ENCODE data around the gene PIP5K1C.

PIP5K1C gene, protein sequence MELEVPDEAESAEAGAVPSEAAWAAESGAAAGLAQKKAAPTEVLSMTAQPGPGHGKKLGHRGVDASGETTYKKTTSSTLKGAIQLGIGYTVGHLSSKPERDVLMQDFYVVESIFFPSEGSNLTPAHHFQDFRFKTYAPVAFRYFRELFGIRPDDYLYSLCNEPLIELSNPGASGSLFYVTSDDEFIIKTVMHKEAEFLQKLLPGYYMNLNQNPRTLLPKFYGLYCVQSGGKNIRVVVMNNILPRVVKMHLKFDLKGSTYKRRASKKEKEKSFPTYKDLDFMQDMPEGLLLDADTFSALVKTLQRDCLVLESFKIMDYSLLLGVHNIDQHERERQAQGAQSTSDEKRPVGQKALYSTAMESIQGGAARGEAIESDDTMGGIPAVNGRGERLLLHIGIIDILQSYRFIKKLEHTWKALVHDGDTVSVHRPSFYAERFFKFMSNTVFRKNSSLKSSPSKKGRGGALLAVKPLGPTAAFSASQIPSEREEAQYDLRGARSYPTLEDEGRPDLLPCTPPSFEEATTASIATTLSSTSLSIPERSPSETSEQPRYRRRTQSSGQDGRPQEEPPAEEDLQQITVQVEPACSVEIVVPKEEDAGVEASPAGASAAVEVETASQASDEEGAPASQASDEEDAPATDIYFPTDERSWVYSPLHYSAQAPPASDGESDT

DNA sequence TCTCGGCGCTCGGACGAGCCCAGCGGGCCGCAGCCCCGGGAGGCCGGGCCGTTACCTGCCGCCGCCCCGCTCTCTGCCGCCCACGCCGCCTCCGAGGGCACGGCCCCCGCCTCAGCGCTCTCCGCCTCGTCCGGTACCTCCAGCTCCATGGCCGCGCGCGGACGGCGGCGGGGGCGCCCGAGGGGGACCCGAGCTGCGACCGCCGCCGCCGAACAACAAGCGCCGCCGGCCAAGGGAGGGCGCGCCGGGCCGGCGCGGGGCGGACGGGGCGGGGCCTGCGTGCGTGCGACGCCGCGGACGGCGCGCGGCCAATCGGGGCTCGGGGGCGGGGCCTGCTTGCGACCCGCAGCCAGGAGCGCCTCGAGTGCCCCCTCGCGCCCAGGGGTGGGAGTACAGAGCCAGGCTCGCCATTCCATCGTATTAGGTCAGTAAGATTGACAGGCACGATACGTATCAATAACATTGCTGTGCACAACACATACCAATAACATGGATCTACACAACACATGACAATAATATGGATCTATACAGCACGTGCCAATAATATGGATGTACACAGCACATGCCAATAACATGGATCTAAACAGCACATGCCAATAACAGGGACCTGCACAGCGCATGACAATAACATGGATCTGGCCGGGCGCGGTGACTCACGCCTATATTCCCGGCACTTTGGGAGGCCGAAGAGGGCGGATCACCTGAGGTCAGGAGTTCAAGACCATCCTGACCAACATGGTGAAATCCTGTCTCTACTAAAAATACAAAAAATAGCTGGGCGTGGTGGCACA, at the start of gene PIP5K1C:
Gene PIP5K1C, minus strand, starts transcription at position 227 of the 791 bp plus-strand sequence. Its CDS starts 78 bp downstream, at position 149.
- H3K4me3 ChIP-seq (ENCODE audit: low read depth, low read length): peak within 1 kb of the TSS; percentile 80
- peak within 1 kb of the TSS; percentile 68 for H3K27ac ChIP-seq
- TF ChIP-seq, protein P1, sequence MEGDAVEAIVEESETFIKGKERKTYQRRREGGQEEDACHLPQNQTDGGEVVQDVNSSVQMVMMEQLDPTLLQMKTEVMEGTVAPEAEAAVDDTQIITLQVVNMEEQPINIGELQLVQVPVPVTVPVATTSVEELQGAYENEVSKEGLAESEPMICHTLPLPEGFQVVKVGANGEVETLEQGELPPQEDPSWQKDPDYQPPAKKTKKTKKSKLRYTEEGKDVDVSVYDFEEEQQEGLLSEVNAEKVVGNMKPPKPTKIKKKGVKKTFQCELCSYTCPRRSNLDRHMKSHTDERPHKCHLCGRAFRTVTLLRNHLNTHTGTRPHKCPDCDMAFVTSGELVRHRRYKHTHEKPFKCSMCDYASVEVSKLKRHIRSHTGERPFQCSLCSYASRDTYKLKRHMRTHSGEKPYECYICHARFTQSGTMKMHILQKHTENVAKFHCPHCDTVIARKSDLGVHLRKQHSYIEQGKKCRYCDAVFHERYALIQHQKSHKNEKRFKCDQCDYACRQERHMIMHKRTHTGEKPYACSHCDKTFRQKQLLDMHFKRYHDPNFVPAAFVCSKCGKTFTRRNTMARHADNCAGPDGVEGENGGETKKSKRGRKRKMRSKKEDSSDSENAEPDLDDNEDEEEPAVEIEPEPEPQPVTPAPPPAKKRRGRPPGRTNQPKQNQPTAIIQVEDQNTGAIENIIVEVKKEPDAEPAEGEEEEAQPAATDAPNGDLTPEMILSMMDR (IDR thresholded peaks at IDR 0.05; ENCODE audit: low read depth, low read length, missing control alignments): peak; percentile 76
- in situ Hi-C loops (cut with HindIII; ENCODE audit: low pct_ligation_motif_present, low sequenced_read_pairs): no loop called here
- no peaks in the 10 kb centered on the region for H3K27me3 ChIP-seq (replicated peaks)
- DNase-seq: peak; percentile 75
- no peaks in the 10 kb centered on the region for H3K36me3 ChIP-seq (replicated peaks)

DNA sequence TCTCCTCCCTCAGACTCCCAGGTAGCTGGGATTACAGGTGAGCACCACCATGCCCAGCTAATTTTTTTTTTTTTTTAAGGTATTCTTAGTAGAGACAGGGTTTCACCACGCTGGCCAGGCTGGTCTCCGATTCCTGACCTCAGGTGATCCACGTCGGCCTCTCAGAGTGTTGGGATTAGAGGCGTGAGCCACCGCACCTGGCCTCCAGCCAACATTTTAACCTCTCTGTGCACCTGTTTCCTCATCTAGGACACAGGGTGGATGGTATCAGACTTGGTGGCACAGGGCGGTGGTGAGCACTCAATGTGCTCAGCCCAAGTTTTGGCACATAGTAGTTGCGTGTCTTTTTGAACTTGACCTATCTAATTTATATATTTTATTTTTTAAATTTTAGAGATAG, 48.7 kb upstream of the PIP5K1C start:
- in situ Hi-C loops (cut with HindIII; ENCODE audit: low pct_ligation_motif_present, low sequenced_read_pairs): no loop called here
- TF ChIP-seq, protein P1 (IDR thresholded peaks at IDR 0.05; ENCODE audit: low read depth, low read length, missing control alignments): no peak
- no peaks in the 10 kb centered on the region for H3K27me3 ChIP-seq (replicated peaks)
- H3K27ac ChIP-seq: no peak overlapping the region
- H3K4me3 ChIP-seq (ENCODE audit: low read depth, low read length): no peak overlapping the region
- peaks cover 19% of the 10 kb centered on the region for H3K36me3 ChIP-seq (replicated peaks)
- DNase-seq: no peak

DNA sequence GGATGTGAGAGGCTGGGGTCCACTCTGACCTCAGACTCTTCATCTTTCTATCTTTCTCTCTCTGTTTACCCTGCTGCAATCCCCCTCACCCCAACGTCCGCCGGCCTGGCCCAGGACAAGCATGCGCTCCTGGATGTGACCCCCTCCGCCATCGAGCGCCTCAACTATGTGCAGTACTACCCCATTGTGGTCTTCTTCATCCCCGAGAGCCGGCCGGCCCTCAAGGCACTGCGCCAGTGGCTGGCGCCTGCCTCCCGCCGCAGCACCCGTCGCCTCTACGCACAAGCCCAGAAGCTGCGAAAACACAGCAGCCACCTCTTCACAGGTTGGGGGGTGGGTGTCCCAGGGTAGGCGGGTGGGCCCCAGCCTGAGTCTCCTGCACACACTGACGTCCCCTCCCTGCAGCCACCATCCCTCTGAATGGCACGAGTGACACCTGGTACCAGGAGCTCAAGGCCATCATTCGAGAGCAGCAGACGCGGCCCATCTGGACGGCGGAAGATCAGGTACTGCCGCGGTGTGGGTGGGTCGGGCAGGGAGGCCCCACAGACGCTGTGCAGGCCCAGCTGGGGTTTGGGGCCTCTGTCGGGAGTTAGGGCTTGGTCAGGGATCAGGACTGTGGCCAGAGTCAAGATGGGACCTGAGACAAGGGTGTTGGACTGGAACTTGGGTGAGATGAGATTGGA, 46.2 kb upstream of the PIP5K1C start:
- H3K4me3 ChIP-seq (ENCODE audit: low read depth, low read length): no peak overlapping the region
- in situ Hi-C loops (cut with HindIII; ENCODE audit: low pct_ligation_motif_present, low sequenced_read_pairs): no loop called here
- no peak for DNase-seq
- TF ChIP-seq, protein P1 (IDR thresholded peaks at IDR 0.05; ENCODE audit: low read depth, low read length, missing control alignments): no peak
- H3K27me3 ChIP-seq (replicated peaks): no peaks in the 10 kb centered on the region
- peaks cover 19% of the 10 kb centered on the region for H3K36me3 ChIP-seq (replicated peaks)
- no peak overlapping the region for H3K27ac ChIP-seq

DNA sequence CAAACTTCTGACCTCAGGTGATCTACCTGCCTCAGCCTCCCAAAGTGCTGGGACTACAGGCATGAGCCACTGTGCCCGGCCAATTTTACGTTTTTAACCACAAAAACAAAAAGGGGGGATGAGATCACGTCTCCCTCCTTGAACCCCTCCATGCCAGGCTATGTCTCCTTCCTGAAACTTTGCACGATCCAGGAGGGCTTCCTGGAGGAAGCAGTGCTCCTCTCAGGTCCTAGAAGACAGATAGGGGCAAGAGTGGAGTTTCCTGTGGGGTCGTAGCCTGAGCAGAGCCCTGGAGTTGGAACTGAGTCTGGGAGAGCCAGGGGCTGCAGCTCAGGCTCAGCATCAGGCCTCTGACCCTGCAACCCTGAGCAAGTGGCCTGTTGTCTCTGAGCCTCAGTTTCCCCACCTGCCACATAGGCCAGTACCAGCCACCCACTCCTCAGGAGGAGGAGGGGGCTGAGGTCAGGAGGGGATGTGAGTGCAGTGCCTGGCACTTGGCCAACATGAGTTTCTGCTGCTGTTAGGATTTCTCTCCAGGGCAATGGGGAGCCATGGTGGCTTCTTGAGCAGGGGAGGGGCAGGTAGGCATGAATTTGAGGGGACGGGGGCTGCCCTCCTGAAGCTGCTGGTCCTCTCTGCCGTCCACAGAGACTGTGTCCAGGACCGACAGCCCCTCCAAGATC, 45.2 kb upstream of the PIP5K1C start:
- Histone ChIP-seq H3K4me3 (ENCODE audit: low read depth, low read length) (no peak overlapping the region), H3K36me3 (replicated peaks) (peaks cover 10% of the 10 kb centered on the region), H3K27me3 (replicated peaks) (no peaks in the 10 kb centered on the region), H3K27ac (no peak overlapping the region)
- in situ Hi-C loops (cut with HindIII; ENCODE audit: low pct_ligation_motif_present, low sequenced_read_pairs): no loop called here
- DNase-seq: no peak
- TF ChIP-seq, protein P1 (IDR thresholded peaks at IDR 0.05; ENCODE audit: low read depth, low read length, missing control alignments): no peak

DNA sequence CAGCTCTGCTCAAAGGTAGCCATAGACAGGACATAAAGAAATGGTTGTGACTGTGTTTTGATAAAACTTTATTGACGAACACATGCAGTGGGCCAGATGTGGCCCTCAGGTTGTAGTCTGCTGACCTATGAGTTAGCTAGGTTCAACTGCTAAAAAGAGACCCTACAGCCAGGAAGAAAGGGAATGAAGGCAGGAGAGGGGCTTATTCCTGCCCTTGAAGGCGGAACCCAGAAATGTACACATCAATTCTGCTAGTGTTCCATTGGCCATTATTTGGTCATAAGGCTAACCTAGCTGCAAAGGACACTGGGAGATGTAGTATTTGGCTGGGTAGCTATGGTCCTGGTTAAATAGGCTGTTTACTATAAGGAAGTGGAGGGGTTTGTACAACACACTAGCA, 43.2 kb upstream of the PIP5K1C start:
- TF ChIP-seq, protein P1 (IDR thresholded peaks at IDR 0.05; ENCODE audit: low read depth, low read length, missing control alignments): no peak
- peak; percentile 28 for DNase-seq
- in situ Hi-C loops (cut with HindIII; ENCODE audit: low pct_ligation_motif_present, low sequenced_read_pairs): no loop called here
- H3K27me3 ChIP-seq (replicated peaks): no peaks in the 10 kb centered on the region
- H3K4me3 ChIP-seq (ENCODE audit: low read depth, low read length): no peak overlapping the region
- H3K36me3 ChIP-seq (replicated peaks): no peaks in the 10 kb centered on the region
- no peak overlapping the region for H3K27ac ChIP-seq
